ENCODE data around the gene MICU2. TPM values are rescaled to one million over a fixed set of nuclear protein-coding genes. Genes with fewer than 3 reads are reported as not detected.

The MICU2 gene
- total and polyA plus RNA-seq, 2 of the 13 experiments (the other 11 are each of a cell fraction or from before 2014, with no cell fraction given), result 31.7 to 42.4 TPM

GRCh38 chr13:21526707-21527540 lies 77.0 kb downstream of the MICU2 start:
- H3K4me1 ChIP-seq (ENCODE audit: insufficient read depth, low read length), result peaks cover 37% of the 10 kb centered on the region
- in situ Hi-C loops (cut with HindIII; ENCODE audit: extremely low pct_ligation_motif_present, low pct_unique_long_range_greater_than_20kb), result no loop called here
- TF ChIP-seq ARID2 (CRISPR knock-in tag; IDR thresholded peaks at IDR 0.05; ENCODE audit: borderline replicate concordance) (no peak), HNRNPLL (IDR thresholded peaks at IDR 0.05; ENCODE audit: low read depth, low read length, poor library complexity, severe bottlenecking) (no peak), MTERF4 (CRISPR knock-in tag; IDR thresholded peaks at IDR 0.05) (no peak), ASH2L (IDR thresholded peaks at IDR 0.05; ENCODE audit: insufficient read length, low read depth, low read length) (peak; percentile 43), SMAD9 (CRISPR knock-in tag; IDR thresholded peaks at IDR 0.05) (no peak), ZNF256 (CRISPR knock-in tag; conservative IDR thresholded peaks at IDR 0.05) (no peak), NCOA2 (CRISPR knock-in tag; IDR thresholded peaks at IDR 0.05) (peak; percentile 65), EED (CRISPR knock-in tag; IDR thresholded peaks at IDR 0.05) (no peak), ZNF639 (CRISPR knock-in tag; conservative IDR thresholded peaks at IDR 0.05) (no peak), SALL1 (CRISPR knock-in tag; IDR thresholded peaks at IDR 0.05) (peak; percentile 47; the same call in 1 of the 2 replicates), CREB1 (IDR thresholded peaks at IDR 0.05) (peak; percentile 49; the same call in 1 of the 2 replicates), CREB1 (CRISPR knock-in tag; IDR thresholded peaks at IDR 0.05) (peak; percentile 32; the same call in 1 of the 2 replicates), ZFP36 (IDR thresholded peaks at IDR 0.05; ENCODE audit: borderline replicate concordance, low read depth, low read length, partially characterized antibody) (peak; percentile 20), BCL6 (CRISPR knock-in tag; IDR thresholded peaks at IDR 0.05) (peak; percentile 41; the same call in 1 of the 2 replicates), ZNF24 (IDR thresholded peaks at IDR 0.05) (no peak), ZNF556 (CRISPR knock-in tag; IDR thresholded peaks at IDR 0.05; ENCODE audit: borderline replicate concordance) (no peak), NR2F2 (IDR thresholded peaks at IDR 0.05; ENCODE audit: borderline replicate concordance, low read depth) (peak; percentile 76), ETV5 (CRISPR knock-in tag; IDR thresholded peaks at IDR 0.05; ENCODE audit: borderline replicate concordance) (peak; percentile 51; the same call in 1 of the 2 replicates), GATAD2A (CRISPR knock-in tag; IDR thresholded peaks at IDR 0.05) (peak; percentile 54), FOXP1 (IDR thresholded peaks at IDR 0.05) (peak; percentile 83), FOXP1 (CRISPR knock-in tag; IDR thresholded peaks at IDR 0.05) (peak; percentile 97), TCF7 (IDR thresholded peaks at IDR 0.05; ENCODE audit: low read depth) (peak; percentile 70), GPN1 (CRISPR knock-in tag; IDR thresholded peaks at IDR 0.05; ENCODE audit: borderline replicate concordance) (no peak)

More at GRCh38 chr13:21526707-21527540, 77.0 kb downstream of the MICU2 start:
- Histone ChIP-seq H3K36me3 (replicated peaks in 1 of 2; ENCODE audit: control insufficient read depth in 1 of 2, insufficient read depth in 2 of 2, low read length in 2 of 2) (peaks cover 0 to 7% of the 10 kb centered on the region in 2 experiments; a peak in 1 of 5 replicates), H3K27ac (ENCODE audit: extremely low read length, insufficient read depth, low read length) (peak overlapping the region; percentile 50), H3K9ac (ENCODE audit: insufficient read depth, low read depth, low read length) (no peak overlapping the region), H3K79me2 (ENCODE audit: insufficient read depth, low read length) (no peaks in the 10 kb centered on the region), H3K4me2 (ENCODE audit: low read depth, low read length) (peak overlapping the region; percentile 48), H3K4me3 (replicated peaks in 1 of 3; ENCODE audit: insufficient read depth in 1 of 3, low read depth in 2 of 3, low read length in 3 of 3) (peak overlapping the region in 1 of 3 experiments; percentile 14; a peak in 1 of 6 replicates), H3K27me3 (ENCODE audit: control insufficient read depth in 1 of 2, insufficient read depth in 2 of 2, low read length in 2 of 2) (no peaks in the 10 kb centered on the region), H2AFZ (ENCODE audit: low read length) (no peak overlapping the region), H3K9me3 (ENCODE audit: low read length) (no peaks in the 10 kb centered on the region), H4K20me1 (ENCODE audit: insufficient read depth, low read length) (no peaks in the 10 kb centered on the region)
- 22% methylated on average over 6 of the region's 6 CpGs for WGBS (ENCODE audit: low lambda C conversion rate)
- POLR2A ChIA-PET, result no interaction called here
- ATAC-seq (peak; percentile 100), FAIRE-seq (peak; percentile 70), DNase-seq (ENCODE audit: low spot score) (peak; percentile 89)
- intact Hi-C loops (cut with micrococcal nuclease; ENCODE audit: unreplicated experiment), result no loop called here
- BruUV-seq (replicated peaks), result no TSS peak
- CTCF ChIA-PET (ENCODE audit: low intra/inter-chr PET ratio, low total read pairs), result no interaction called here

Measured in HepG2 (cell line).